ENCODE measurements around the gene STX17.

STX17 gene

GRCh38 chr9:99881769-99882168, 24.7 kb upstream of the STX17 start:
- TF ChIP-seq GATA3 (IDR thresholded peaks at IDR 0.05; ENCODE audit: low read depth, low read length) (no peak), GATA2 (IDR thresholded peaks at IDR 0.05; ENCODE audit: low read depth, low read length) (no peak)

- TF ChIP-seq GATA2 (IDR thresholded peaks at IDR 0.05; ENCODE audit: low read depth, low read length) = no peak
- TF ChIP-seq GATA3 (IDR thresholded peaks at IDR 0.05; ENCODE audit: low read depth, low read length) = no peak
Observed at GRCh38 chr9:99885747-99886146, 20.7 kb upstream of the STX17 start.

GRCh38 chr9:99889120-99889519, 17.3 kb upstream of the STX17 start:
- TF ChIP-seq GATA2 (IDR thresholded peaks at IDR 0.05; ENCODE audit: low read depth, low read length) (no peak), GATA3 (IDR thresholded peaks at IDR 0.05; ENCODE audit: low read depth, low read length) (no peak)

- TF ChIP-seq GATA3 (IDR thresholded peaks at IDR 0.05; ENCODE audit: low read depth, low read length) (no peak), GATA2 (IDR thresholded peaks at IDR 0.05; ENCODE audit: low read depth, low read length) (no peak)
Observed at GRCh38 chr9:99894826-99895225, 11.6 kb upstream of the STX17 start.

- TF ChIP-seq GATA3 (IDR thresholded peaks at IDR 0.05; ENCODE audit: low read depth, low read length) (no peak), GATA2 (IDR thresholded peaks at IDR 0.05; ENCODE audit: low read depth, low read length) (no peak)
Observed at GRCh38 chr9:99895510-99895909, 10.9 kb upstream of the STX17 start.

GRCh38 chr9:99896119-99896518, 10.3 kb upstream of the STX17 start:
- no peak for TF ChIP-seq GATA3 (IDR thresholded peaks at IDR 0.05; ENCODE audit: low read depth, low read length)

GRCh38 chr9:99903393-99903792, 3.1 kb upstream of the STX17 start:
- TF ChIP-seq GATA2 (IDR thresholded peaks at IDR 0.05; ENCODE audit: low read depth, low read length) (no peak), GATA3 (IDR thresholded peaks at IDR 0.05; ENCODE audit: low read depth, low read length) (no peak)

GRCh38 chr9:99905833-99906402, 536 bp upstream of the STX17 start:
- TF ChIP-seq GATA3 (IDR thresholded peaks at IDR 0.05; ENCODE audit: low read depth, low read length) (no peak), GATA2 (IDR thresholded peaks at IDR 0.05; ENCODE audit: low read depth, low read length) (no peak)

GRCh38 chr9:99907208-99907532, 716 bp downstream of the STX17 start:
- TF ChIP-seq GATA2 (IDR thresholded peaks at IDR 0.05; ENCODE audit: low read depth, low read length) (no peak), GATA3 (IDR thresholded peaks at IDR 0.05; ENCODE audit: low read depth, low read length) (no peak)

- TF ChIP-seq GATA3 (IDR thresholded peaks at IDR 0.05; ENCODE audit: low read depth, low read length) (no peak), GATA2 (IDR thresholded peaks at IDR 0.05; ENCODE audit: low read depth, low read length) (no peak)
Observed at GRCh38 chr9:99911600-99911999, 5.1 kb downstream of the STX17 start.

- TF ChIP-seq GATA2 (IDR thresholded peaks at IDR 0.05; ENCODE audit: low read depth, low read length) (no peak), GATA3 (IDR thresholded peaks at IDR 0.05; ENCODE audit: low read depth, low read length) (no peak)
Observed at GRCh38 chr9:99916650-99917049, 10.2 kb downstream of the STX17 start.

- no peak for TF ChIP-seq GATA3 (IDR thresholded peaks at IDR 0.05; ENCODE audit: low read depth, low read length)
Observed at GRCh38 chr9:99918134-99918533, 11.7 kb downstream of the STX17 start.

GRCh38 chr9:99919930-99920329, 13.5 kb downstream of the STX17 start:
- TF ChIP-seq GATA2 (IDR thresholded peaks at IDR 0.05; ENCODE audit: low read depth, low read length) (no peak), GATA3 (IDR thresholded peaks at IDR 0.05; ENCODE audit: low read depth, low read length) (no peak)

GRCh38 chr9:99921875-99922710, 15.6 kb downstream of the STX17 start:
- TF ChIP-seq GATA3 (IDR thresholded peaks at IDR 0.05; ENCODE audit: low read depth, low read length) = no peak
- no peak for TF ChIP-seq GATA2 (IDR thresholded peaks at IDR 0.05; ENCODE audit: low read depth, low read length)

GRCh38 chr9:99922711-99923030, 16.2 kb downstream of the STX17 start:
- no peak for TF ChIP-seq GATA2 (IDR thresholded peaks at IDR 0.05; ENCODE audit: low read depth, low read length)
- TF ChIP-seq GATA3 (IDR thresholded peaks at IDR 0.05; ENCODE audit: low read depth, low read length) = no peak

GRCh38 chr9:99925541-99925940, 19.1 kb downstream of the STX17 start:
- TF ChIP-seq GATA3 (IDR thresholded peaks at IDR 0.05; ENCODE audit: low read depth, low read length) (no peak), GATA2 (IDR thresholded peaks at IDR 0.05; ENCODE audit: low read depth, low read length) (no peak)
